GM12892 (cell line): ENCODE data around the gene PANK2.

Source experiments
- POLR2A ChIP-seq: IDR thresholded peaks from 2 replicates; pipeline ENCODE4 v1.6.1; 2011; ENCODE audit warnings: low read depth, low read length, control low read depth
- POLR2AphosphoS5 ChIP-seq: IDR thresholded peaks from 2 replicates; pipeline ENCODE4 v1.6.1; 2011; ENCODE audit warnings: low read depth, low read length, control low read depth

DNA sequence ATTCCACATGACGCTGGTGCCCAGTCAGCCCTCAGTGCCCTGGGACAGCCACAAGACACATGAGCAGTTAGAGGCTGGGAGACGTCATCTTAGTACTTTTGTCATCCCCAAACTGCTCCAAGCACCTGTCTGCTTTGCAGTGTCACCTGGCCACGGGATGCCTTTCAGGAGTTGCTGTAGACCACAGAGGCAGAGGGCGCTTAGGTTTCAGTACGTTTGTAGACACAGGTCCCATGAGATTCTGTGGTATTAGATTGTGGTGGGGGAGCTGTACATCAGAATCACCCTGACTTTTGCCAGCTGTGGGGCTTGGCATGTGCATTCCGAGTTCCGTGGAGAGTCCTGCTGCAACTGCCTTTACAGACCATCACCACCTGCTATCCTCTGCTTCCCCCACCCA lies 25.9 kb upstream of the PANK2 start:
- TF ChIP-seq POLR2A (no peak), POLR2AphosphoS5 (no peak)
